Liver (tissue), 9 donors: ENCODE measurements around the gene SLC17A3. TPM values are rescaled to one million over a fixed set of nuclear protein-coding genes. Genes with fewer than 3 reads are reported as not detected.

Experiments used
- DNase-seq: peaks from one replicate; pipeline ENCODE4 v3.0.0-alpha.2; 2017; ENCODE audit warnings: low spot score
- H3K27ac ChIP-seq, 2 donors: one replicate each; pipeline ENCODE4 v1.7.0; 2013; ENCODE audit warnings: inconsistent platforms in 2 of 2, low read length in 2 of 2, control low read depth in 1 of 2, low read depth in 1 of 2, mild to moderate bottlenecking in 1 of 2
- H3K27me3 ChIP-seq, 4 donors: one replicate each; pipeline versions ENCODE4 v1.6.1 to v1.7.0; 2013; ENCODE audit warnings: low read length in 3 of 4, inconsistent platforms in 1 of 4, mild to moderate bottlenecking in 1 of 4, moderate library complexity in 1 of 4; ENCODE audit not compliant: control insufficient read depth in 4 of 4, insufficient read depth in 4 of 4
- H3K36me3 ChIP-seq, 4 donors: one replicate each; pipeline versions ENCODE4 v1.6.1 to v1.7.0; 2013; ENCODE audit warnings: low read length in 3 of 4, mild to moderate bottlenecking in 3 of 4, low read depth in 1 of 4, moderate library complexity in 1 of 4; ENCODE audit not compliant: control insufficient read depth in 4 of 4, insufficient read depth in 3 of 4
- H3K4me1 ChIP-seq, 4 donors: one replicate each; pipeline versions ENCODE4 v1.6.1 to v1.7.0; 2013; ENCODE audit warnings: low read length in 3 of 4, mild to moderate bottlenecking in 3 of 4, moderate library complexity in 1 of 4; ENCODE audit not compliant: control insufficient read depth in 4 of 4, insufficient read depth in 4 of 4
- H3K4me3 ChIP-seq, 3 donors: one replicate each; pipeline versions ENCODE4 v1.6.1 to v1.7.0; 2013; ENCODE audit warnings: low read length in 3 of 3, control low read depth in 1 of 3, low read depth in 1 of 3, mild to moderate bottlenecking in 1 of 3
- H3K9ac ChIP-seq, 2 donors: one replicate each; pipeline ENCODE4 v1.7.0; 2013; ENCODE audit warnings: low read length in 2 of 2, mild to moderate bottlenecking in 2 of 2, moderate library complexity in 2 of 2, control low read depth in 1 of 2, low read depth in 1 of 2
- H3K9me3 ChIP-seq, 4 donors: one replicate each; pipeline versions ENCODE4 v1.6.1 to v1.7.0; 2013; ENCODE audit warnings: low read length in 3 of 4; ENCODE audit not compliant: control insufficient read depth in 4 of 4
- EGR1 ChIP-seq, 2 donors: IDR thresholded peaks; 2 replicates each; pipeline ENCODE4 v1.6.1; 2016 to 2018; ENCODE audit warnings: antibody characterized with exemption in 2 of 2, low read depth in 2 of 2
- FOXA1 ChIP-seq: IDR thresholded peaks from 2 replicates; pipeline ENCODE4 v1.6.1; 2016; ENCODE audit warnings: antibody characterized with exemption
- GABPA ChIP-seq, 2 donors: IDR thresholded peaks in 1 of 2; conservative IDR thresholded peaks in 1 of 2; 2 replicates each; pipeline ENCODE4 v1.6.1; 2016; ENCODE audit warnings: antibody characterized with exemption in 2 of 2, mild to moderate bottlenecking in 1 of 2, moderate library complexity in 1 of 2
- HNF4G ChIP-seq: IDR thresholded peaks from 2 replicates; pipeline ENCODE4 v1.6.1; 2016; ENCODE audit warnings: antibody characterized with exemption
- NR2F2 ChIP-seq: IDR thresholded peaks from 2 replicates; pipeline ENCODE4 v1.6.1; 2016; ENCODE audit warnings: antibody characterized with exemption
- RAD21 ChIP-seq, 2 donors: IDR thresholded peaks; 2 replicates each; pipeline ENCODE4 v1.6.1; 2016; ENCODE audit warnings: antibody characterized with exemption in 2 of 2, mild to moderate bottlenecking in 2 of 2
- RXRA ChIP-seq, 2 donors: IDR thresholded peaks; 2 replicates each; pipeline ENCODE4 v1.6.1; 2017 to 2018; ENCODE audit warnings: antibody characterized with exemption in 2 of 2, mild to moderate bottlenecking in 1 of 2
- SP1 ChIP-seq: IDR thresholded peaks from 2 replicates; pipeline ENCODE4 v1.6.1; 2018; ENCODE audit warnings: antibody characterized with exemption, mild to moderate bottlenecking
- TAF1 ChIP-seq: conservative IDR thresholded peaks from 2 replicates; pipeline ENCODE4 v1.6.1; 2016; ENCODE audit warnings: antibody characterized with exemption, mild to moderate bottlenecking
- YY1 ChIP-seq: IDR thresholded peaks from 2 replicates; pipeline ENCODE4 v1.6.1; 2016; ENCODE audit warnings: antibody characterized with exemption, mild to moderate bottlenecking
- WGBS: extraction: QIAGEN DNeasy Blood & Tissue Kit; methylation state at CpG from one replicate; pipeline ENCODE4 v1.1.7; 2013; 5-methylcytosine and 5-hydroxymethylcytosine counted together
- polyA plus RNA-seq, 2 donors: library from polyadenylated mRNA; stranded (reverse) in 1 of 2; unstranded in 1 of 2; fragments of 200-250 nt in 1 of 2; fragments of >200 nt in 1 of 2; fragmentation: Nextera tagmentation in 1 of 2; extraction: Ambion mirVana in 1 of 2; gene quantifications; one replicate each; pipeline versions ENCODE4 v1.2.1 to v1.2.3, GENCODE V29; 2013 to 2015
- total RNA-seq, 2 donors: library from RNA; depleted of rRNA; stranded (reverse); fragments of >200 nt; gene quantifications; one replicate each; pipeline ENCODE4 v1.2.3, GENCODE V29; 2014
- TF ChIP-seq, protein P1 (sequence below): IDR thresholded peaks from 2 replicates; pipeline ENCODE4 v1.6.1; 2016; ENCODE audit warnings: antibody characterized with exemption, mild to moderate bottlenecking
- TF ChIP-seq, protein P2 (sequence below): IDR thresholded peaks from 2 replicates; pipeline ENCODE4 v1.6.1; 2016; ENCODE audit warnings: antibody characterized with exemption
- TF ChIP-seq, protein P3 (sequence below): IDR thresholded peaks from 2 replicates; pipeline ENCODE4 v1.6.1; 2016; ENCODE audit warnings: antibody characterized with exemption
- TF ChIP-seq, protein P4 (sequence below): IDR thresholded peaks from 2 replicates; pipeline ENCODE4 v1.6.1; 2016; ENCODE audit warnings: antibody characterized with exemption
- donor health status: healthy.
- donor health status: healthy.
- donor health status: healthy.
- donor health status: healthy.
- donor health status: healthy.

The SLC17A3 gene
- total and polyA plus RNA-seq, 4 donors: 1.6 to 23.2 (median 10.9) TPM

DNA sequence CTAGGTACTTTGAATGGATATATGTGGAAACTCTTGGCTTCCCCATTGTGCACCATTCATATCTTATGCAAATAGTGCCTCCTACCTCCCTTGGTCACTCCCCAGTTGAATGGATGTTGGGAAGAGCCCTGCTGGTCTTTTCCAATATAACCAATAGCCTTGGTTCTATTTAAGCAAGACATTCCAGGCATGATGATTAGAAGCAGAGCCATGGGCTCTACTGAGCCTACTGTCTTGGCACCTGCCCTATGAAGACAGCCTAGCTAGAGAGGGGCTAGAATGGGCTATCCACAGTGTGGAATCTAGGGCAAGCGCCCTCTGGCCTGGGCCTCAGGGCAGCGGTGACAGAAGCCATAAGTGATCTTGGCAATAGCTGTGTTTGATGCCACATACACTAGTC, 57.8 kb downstream of the SLC17A3 start:
- over 99% methylated on average over 2 of the region's 2 CpGs for WGBS
- no peak for DNase-seq

DNA sequence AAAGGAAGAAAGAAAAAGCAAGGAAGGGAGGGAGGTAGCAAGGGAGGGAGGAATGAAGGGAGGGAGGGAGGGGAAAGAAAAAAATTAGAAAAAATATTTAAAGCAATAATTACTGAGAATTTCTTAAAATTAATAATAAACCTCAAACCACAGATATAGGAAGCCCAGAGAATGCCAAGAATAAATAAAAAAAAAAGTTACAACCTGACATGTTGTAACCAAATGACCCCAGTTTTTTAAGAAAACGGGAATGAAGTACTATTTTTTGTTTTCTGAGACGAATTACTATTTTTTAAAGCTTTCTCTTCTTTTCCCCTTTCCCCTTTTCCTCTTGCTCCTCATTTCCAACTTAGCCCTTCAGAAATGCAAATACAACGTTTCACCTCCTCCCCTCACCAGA, 58.8 kb downstream of the SLC17A3 start:
- no peak for DNase-seq
- Histone ChIP-seq H3K27me3 (no peaks in the 10 kb centered on the region), H3K36me3 (peaks cover 2 to 25% (median 11%) of the 10 kb centered on the region in 4 donors), H3K4me1 (no peaks in the 10 kb centered on the region), H3K27ac (no peak overlapping the region), H3K9me3 (no peaks in the 10 kb centered on the region), H3K4me3 (no peak overlapping the region), H3K9ac (no peak overlapping the region)
- WGBS: 80% methylated on average over 3 of the region's 3 CpGs
- TF ChIP-seq RAD21 (IDR thresholded peaks at IDR 0.05) (no peak), FOXA1 (no peak)

More for the DNA sequence above, 57.8 kb downstream of the SLC17A3 start:
- peaks cover 2 to 24% (median 11%) of the 10 kb centered on the region in 4 donors for H3K36me3 ChIP-seq
- no peaks in the 10 kb centered on the region for H3K9me3 ChIP-seq
- no peak overlapping the region for H3K9ac ChIP-seq
- no peak overlapping the region for H3K4me3 ChIP-seq
- H3K27ac ChIP-seq: no peak overlapping the region
- no peaks in the 10 kb centered on the region for H3K4me1 ChIP-seq
- no peak for TF ChIP-seq HNF4G
- no peak for TF ChIP-seq FOXA1
- TF ChIP-seq, protein P1, sequence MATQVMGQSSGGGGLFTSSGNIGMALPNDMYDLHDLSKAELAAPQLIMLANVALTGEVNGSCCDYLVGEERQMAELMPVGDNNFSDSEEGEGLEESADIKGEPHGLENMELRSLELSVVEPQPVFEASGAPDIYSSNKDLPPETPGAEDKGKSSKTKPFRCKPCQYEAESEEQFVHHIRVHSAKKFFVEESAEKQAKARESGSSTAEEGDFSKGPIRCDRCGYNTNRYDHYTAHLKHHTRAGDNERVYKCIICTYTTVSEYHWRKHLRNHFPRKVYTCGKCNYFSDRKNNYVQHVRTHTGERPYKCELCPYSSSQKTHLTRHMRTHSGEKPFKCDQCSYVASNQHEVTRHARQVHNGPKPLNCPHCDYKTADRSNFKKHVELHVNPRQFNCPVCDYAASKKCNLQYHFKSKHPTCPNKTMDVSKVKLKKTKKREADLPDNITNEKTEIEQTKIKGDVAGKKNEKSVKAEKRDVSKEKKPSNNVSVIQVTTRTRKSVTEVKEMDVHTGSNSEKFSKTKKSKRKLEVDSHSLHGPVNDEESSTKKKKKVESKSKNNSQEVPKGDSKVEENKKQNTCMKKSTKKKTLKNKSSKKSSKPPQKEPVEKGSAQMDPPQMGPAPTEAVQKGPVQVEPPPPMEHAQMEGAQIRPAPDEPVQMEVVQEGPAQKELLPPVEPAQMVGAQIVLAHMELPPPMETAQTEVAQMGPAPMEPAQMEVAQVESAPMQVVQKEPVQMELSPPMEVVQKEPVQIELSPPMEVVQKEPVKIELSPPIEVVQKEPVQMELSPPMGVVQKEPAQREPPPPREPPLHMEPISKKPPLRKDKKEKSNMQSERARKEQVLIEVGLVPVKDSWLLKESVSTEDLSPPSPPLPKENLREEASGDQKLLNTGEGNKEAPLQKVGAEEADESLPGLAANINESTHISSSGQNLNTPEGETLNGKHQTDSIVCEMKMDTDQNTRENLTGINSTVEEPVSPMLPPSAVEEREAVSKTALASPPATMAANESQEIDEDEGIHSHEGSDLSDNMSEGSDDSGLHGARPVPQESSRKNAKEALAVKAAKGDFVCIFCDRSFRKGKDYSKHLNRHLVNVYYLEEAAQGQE: no peak
- no peak for TF ChIP-seq EGR1 (IDR thresholded peaks at IDR 0.05; ENCODE audit: low read depth in 2 of 2)
- TF ChIP-seq RXRA (IDR thresholded peaks at IDR 0.05): no peak
- TF ChIP-seq NR2F2: no peak
- TF ChIP-seq, protein P2, sequence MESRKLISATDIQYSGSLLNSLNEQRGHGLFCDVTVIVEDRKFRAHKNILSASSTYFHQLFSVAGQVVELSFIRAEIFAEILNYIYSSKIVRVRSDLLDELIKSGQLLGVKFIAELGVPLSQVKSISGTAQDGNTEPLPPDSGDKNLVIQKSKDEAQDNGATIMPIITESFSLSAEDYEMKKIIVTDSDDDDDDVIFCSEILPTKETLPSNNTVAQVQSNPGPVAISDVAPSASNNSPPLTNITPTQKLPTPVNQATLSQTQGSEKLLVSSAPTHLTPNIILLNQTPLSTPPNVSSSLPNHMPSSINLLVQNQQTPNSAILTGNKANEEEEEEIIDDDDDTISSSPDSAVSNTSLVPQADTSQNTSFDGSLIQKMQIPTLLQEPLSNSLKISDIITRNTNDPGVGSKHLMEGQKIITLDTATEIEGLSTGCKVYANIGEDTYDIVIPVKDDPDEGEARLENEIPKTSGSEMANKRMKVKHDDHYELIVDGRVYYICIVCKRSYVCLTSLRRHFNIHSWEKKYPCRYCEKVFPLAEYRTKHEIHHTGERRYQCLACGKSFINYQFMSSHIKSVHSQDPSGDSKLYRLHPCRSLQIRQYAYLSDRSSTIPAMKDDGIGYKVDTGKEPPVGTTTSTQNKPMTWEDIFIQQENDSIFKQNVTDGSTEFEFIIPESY: no peak
- no peak for TF ChIP-seq TAF1
- TF ChIP-seq, protein P3, sequence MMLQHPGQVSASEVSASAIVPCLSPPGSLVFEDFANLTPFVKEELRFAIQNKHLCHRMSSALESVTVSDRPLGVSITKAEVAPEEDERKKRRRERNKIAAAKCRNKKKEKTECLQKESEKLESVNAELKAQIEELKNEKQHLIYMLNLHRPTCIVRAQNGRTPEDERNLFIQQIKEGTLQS: no peak
- no peak for TF ChIP-seq YY1
- TF ChIP-seq, protein P4, sequence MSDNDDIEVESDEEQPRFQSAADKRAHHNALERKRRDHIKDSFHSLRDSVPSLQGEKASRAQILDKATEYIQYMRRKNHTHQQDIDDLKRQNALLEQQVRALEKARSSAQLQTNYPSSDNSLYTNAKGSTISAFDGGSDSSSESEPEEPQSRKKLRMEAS: no peak
- no peak for TF ChIP-seq GABPA (IDR thresholded peaks at IDR 0.05 in 1 of 2, conservative IDR thresholded peaks at IDR 0.05 in 1 of 2)
- no peak for TF ChIP-seq RAD21 (IDR thresholded peaks at IDR 0.05)
- TF ChIP-seq SP1: no peak
- H3K27me3 ChIP-seq: no peaks in the 10 kb centered on the region
